Liver (tissue), 9 donors: Measurements from ENCODE around the gene DRC1. TPM values are rescaled to one million over a fixed set of nuclear protein-coding genes. Genes with fewer than 3 reads are reported as not detected.

ENCODE experiments used
- DNase-seq: peaks from one replicate; pipeline ENCODE4 v3.0.0-alpha.2; 2017; ENCODE audit warnings: low spot score
- H3K27ac ChIP-seq, 2 donors: one replicate each; pipeline ENCODE4 v1.7.0; 2013; ENCODE audit warnings: inconsistent platforms in 2 of 2, low read length in 2 of 2, control low read depth in 1 of 2, low read depth in 1 of 2, mild to moderate bottlenecking in 1 of 2
- H3K27me3 ChIP-seq, 4 donors: one replicate each; pipeline versions ENCODE4 v1.6.1 to v1.7.0; 2013; ENCODE audit warnings: low read length in 3 of 4, inconsistent platforms in 1 of 4, mild to moderate bottlenecking in 1 of 4, moderate library complexity in 1 of 4; ENCODE audit not compliant: control insufficient read depth in 4 of 4, insufficient read depth in 4 of 4
- H3K36me3 ChIP-seq, 4 donors: one replicate each; pipeline versions ENCODE4 v1.6.1 to v1.7.0; 2013; ENCODE audit warnings: low read length in 3 of 4, mild to moderate bottlenecking in 3 of 4, low read depth in 1 of 4, moderate library complexity in 1 of 4; ENCODE audit not compliant: control insufficient read depth in 4 of 4, insufficient read depth in 3 of 4
- H3K4me1 ChIP-seq, 4 donors: one replicate each; pipeline versions ENCODE4 v1.6.1 to v1.7.0; 2013; ENCODE audit warnings: low read length in 3 of 4, mild to moderate bottlenecking in 3 of 4, moderate library complexity in 1 of 4; ENCODE audit not compliant: control insufficient read depth in 4 of 4, insufficient read depth in 4 of 4
- H3K4me3 ChIP-seq, 3 donors: one replicate each; pipeline versions ENCODE4 v1.6.1 to v1.7.0; 2013; ENCODE audit warnings: low read length in 3 of 3, control low read depth in 1 of 3, low read depth in 1 of 3, mild to moderate bottlenecking in 1 of 3
- H3K9ac ChIP-seq, 2 donors: one replicate each; pipeline ENCODE4 v1.7.0; 2013; ENCODE audit warnings: low read length in 2 of 2, mild to moderate bottlenecking in 2 of 2, moderate library complexity in 2 of 2, control low read depth in 1 of 2, low read depth in 1 of 2
- H3K9me3 ChIP-seq, 4 donors: one replicate each; pipeline versions ENCODE4 v1.6.1 to v1.7.0; 2013; ENCODE audit warnings: low read length in 3 of 4; ENCODE audit not compliant: control insufficient read depth in 4 of 4
- ATF3 ChIP-seq: IDR thresholded peaks from 2 replicates; pipeline ENCODE4 v1.6.1; 2016; ENCODE audit warnings: antibody characterized with exemption
- CTCF ChIP-seq: fragments of 150-350 bp; IDR thresholded peaks from 2 replicates; pipeline ENCODE4 v1.5.1; 2017; ENCODE audit warnings: improper control_type of control experiment, low read depth, low read length; ENCODE audit not compliant: missing input control
- EGR1 ChIP-seq, 2 donors: IDR thresholded peaks; 2 replicates each; pipeline ENCODE4 v1.6.1; 2016 to 2018; ENCODE audit warnings: antibody characterized with exemption in 2 of 2, low read depth in 2 of 2
- FOXA1 ChIP-seq: IDR thresholded peaks from 2 replicates; pipeline ENCODE4 v1.6.1; 2016; ENCODE audit warnings: antibody characterized with exemption
- FOXA2 ChIP-seq: IDR thresholded peaks from 2 replicates; pipeline ENCODE4 v1.6.1; 2016; ENCODE audit warnings: antibody characterized with exemption
- GABPA ChIP-seq, 2 donors: IDR thresholded peaks in 1 of 2; conservative IDR thresholded peaks in 1 of 2; 2 replicates each; pipeline ENCODE4 v1.6.1; 2016; ENCODE audit warnings: antibody characterized with exemption in 2 of 2, mild to moderate bottlenecking in 1 of 2, moderate library complexity in 1 of 2
- HNF4A ChIP-seq, 2 donors: conservative IDR thresholded peaks; 2 replicates each; pipeline ENCODE4 v1.6.1; 2016; ENCODE audit warnings: antibody characterized with exemption in 2 of 2, mild to moderate bottlenecking in 2 of 2
- HNF4G ChIP-seq: IDR thresholded peaks from 2 replicates; pipeline ENCODE4 v1.6.1; 2016; ENCODE audit warnings: antibody characterized with exemption
- JUND ChIP-seq, 2 donors: IDR thresholded peaks; 2 replicates each; pipeline ENCODE4 v1.6.1; 2016; ENCODE audit warnings: antibody characterized with exemption in 2 of 2
- MAX ChIP-seq: IDR thresholded peaks from 2 replicates; pipeline ENCODE4 v1.6.1; 2016; ENCODE audit warnings: antibody characterized with exemption
- NR2F2 ChIP-seq: IDR thresholded peaks from 2 replicates; pipeline ENCODE4 v1.6.1; 2016; ENCODE audit warnings: antibody characterized with exemption
- RAD21 ChIP-seq, 2 donors: IDR thresholded peaks; 2 replicates each; pipeline ENCODE4 v1.6.1; 2016; ENCODE audit warnings: antibody characterized with exemption in 2 of 2, mild to moderate bottlenecking in 2 of 2
- REST ChIP-seq: IDR thresholded peaks from 2 replicates; pipeline ENCODE4 v1.6.1; 2016; ENCODE audit warnings: antibody characterized with exemption, mild to moderate bottlenecking
- RXRA ChIP-seq, 2 donors: IDR thresholded peaks; 2 replicates each; pipeline ENCODE4 v1.6.1; 2017 to 2018; ENCODE audit warnings: antibody characterized with exemption in 2 of 2, mild to moderate bottlenecking in 1 of 2
- SP1 ChIP-seq: IDR thresholded peaks from 2 replicates; pipeline ENCODE4 v1.6.1; 2018; ENCODE audit warnings: antibody characterized with exemption, mild to moderate bottlenecking
- TAF1 ChIP-seq: conservative IDR thresholded peaks from 2 replicates; pipeline ENCODE4 v1.6.1; 2016; ENCODE audit warnings: antibody characterized with exemption, mild to moderate bottlenecking
- YY1 ChIP-seq: IDR thresholded peaks from 2 replicates; pipeline ENCODE4 v1.6.1; 2016; ENCODE audit warnings: antibody characterized with exemption, mild to moderate bottlenecking
- WGBS: extraction: QIAGEN DNeasy Blood & Tissue Kit; methylation state at CpG from one replicate; pipeline ENCODE4 v1.1.7; 2013; 5-methylcytosine and 5-hydroxymethylcytosine counted together
- polyA plus RNA-seq, 2 donors: library from polyadenylated mRNA; stranded (reverse) in 1 of 2; unstranded in 1 of 2; fragments of 200-250 nt in 1 of 2; fragments of >200 nt in 1 of 2; fragmentation: Nextera tagmentation in 1 of 2; extraction: Ambion mirVana in 1 of 2; gene quantifications; one replicate each; pipeline versions ENCODE4 v1.2.1 to v1.2.3, GENCODE V29; 2013 to 2015
- total RNA-seq, 2 donors: library from RNA; depleted of rRNA; stranded (reverse); fragments of >200 nt; gene quantifications; one replicate each; pipeline ENCODE4 v1.2.3, GENCODE V29; 2014
- donor health status: healthy.
- donor health status: healthy.
- donor health status: healthy.
- donor health status: healthy.
- donor health status: healthy.

Gene DRC1
- total and polyA plus RNA-seq, 4 donors = 0.28 TPM; not detected in 3

GRCh38 chr2:26462511-26463243, 61.0 kb downstream of the DRC1 start:
- H3K36me3 ChIP-seq = no peaks in the 10 kb centered on the region
- no peak for DNase-seq
- H3K4me1 ChIP-seq = no peaks in the 10 kb centered on the region
- no peak overlapping the region for H3K27ac ChIP-seq
- no peak for TF ChIP-seq HNF4G
- no peak for TF ChIP-seq FOXA2
- peak; percentile 76 to 82 for TF ChIP-seq RAD21 (IDR thresholded peaks at IDR 0.05)
- TF ChIP-seq HNF4A (conservative IDR thresholded peaks at IDR 0.05) = no peak
- no peak for TF ChIP-seq FOXA1
- TF ChIP-seq CTCF = peak; percentile 63
- TF ChIP-seq ATF3 = no peak
- H3K9me3 ChIP-seq = no peaks in the 10 kb centered on the region
- WGBS = 88% methylated on average over 14 of the region's 14 CpGs
- H3K9ac ChIP-seq = no peak overlapping the region
- no peak overlapping the region for H3K4me3 ChIP-seq
- no peaks in the 10 kb centered on the region for H3K27me3 ChIP-seq

- no peak for DNase-seq
- H3K27ac ChIP-seq = no peak overlapping the region
- H3K9me3 ChIP-seq = no peaks in the 10 kb centered on the region
- no peaks in the 10 kb centered on the region for H3K4me1 ChIP-seq
- TF ChIP-seq EGR1 (IDR thresholded peaks at IDR 0.05; ENCODE audit: low read depth in 2 of 2) (no peak), SP1 (no peak), RAD21 (IDR thresholded peaks at IDR 0.05) (no peak), NR2F2 (no peak), RXRA (IDR thresholded peaks at IDR 0.05) (no peak), GABPA (IDR thresholded peaks at IDR 0.05 in 1 of 2, conservative IDR thresholded peaks at IDR 0.05 in 1 of 2) (no peak), TAF1 (no peak), YY1 (no peak), FOXA1 (no peak), MAX (no peak), HNF4G (no peak), FOXA2 (no peak), HNF4A (conservative IDR thresholded peaks at IDR 0.05) (no peak), JUND (IDR thresholded peaks at IDR 0.05) (no peak), ATF3 (no peak), REST (no peak), CTCF (no peak)
- WGBS = 94% methylated on average over 25 of the region's 25 CpGs
- H3K9ac ChIP-seq = no peak overlapping the region
- H3K36me3 ChIP-seq = no peaks in the 10 kb centered on the region
- no peak overlapping the region for H3K4me3 ChIP-seq
- H3K27me3 ChIP-seq = no peaks in the 10 kb centered on the region
Observed at GRCh38 chr2:26463244-26464192, 61.8 kb downstream of the DRC1 start.
